ENCODE data around the gene AKAP14. TPM values are rescaled to one million over a fixed set of nuclear protein-coding genes. Genes with fewer than 3 reads are reported as not detected.
"Not testable (repeated sequence)": the region's sequence is repeated elsewhere in the genome, so short reads cannot be mapped to it uniquely, and the experiment has no call there.

AKAP14 gene
- total and polyA plus RNA-seq, 8 donors, result not detected

DNA sequence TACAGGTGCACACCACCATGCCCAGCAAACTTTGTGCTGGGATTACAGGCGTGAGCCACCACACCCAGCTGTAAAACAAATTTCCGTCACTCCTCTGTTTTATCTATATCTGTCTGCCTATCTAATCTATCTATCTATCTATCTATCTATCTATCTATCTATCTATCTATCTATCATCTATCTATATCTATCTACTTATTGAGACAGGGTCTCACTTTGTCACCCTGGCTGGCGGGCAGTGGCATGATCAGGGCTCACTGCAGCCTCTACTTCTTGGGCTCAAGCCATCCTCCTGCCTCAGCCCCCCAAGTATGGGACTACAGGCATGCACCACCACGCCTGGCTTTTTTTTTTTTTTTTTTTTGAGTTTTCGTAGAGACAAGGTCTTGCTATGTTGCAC, 20.6 kb downstream of the AKAP14 start:
- intact Hi-C loops (cut with DNase I; ENCODE audit: low total_unique reads), result no loop called here
- DNase-seq, result no peak
- no peaks in the 10 kb centered on the region for H3K4me1 ChIP-seq
- no peak overlapping the region for H3K4me3 ChIP-seq
- no peak overlapping the region for H3K27ac ChIP-seq
- 77 to 88% (median 80%) methylated on average over 5 of the region's 5 CpGs for WGBS, 5 donors
- TF ChIP-seq POLR2A (IDR thresholded peaks at IDR 0.05) (no peak), EP300 (IDR thresholded peaks at IDR 0.05) (no peak), POLR2AphosphoS5 (IDR thresholded peaks at IDR 0.05) (no peak)
- TF ChIP-seq, protein P1, sequence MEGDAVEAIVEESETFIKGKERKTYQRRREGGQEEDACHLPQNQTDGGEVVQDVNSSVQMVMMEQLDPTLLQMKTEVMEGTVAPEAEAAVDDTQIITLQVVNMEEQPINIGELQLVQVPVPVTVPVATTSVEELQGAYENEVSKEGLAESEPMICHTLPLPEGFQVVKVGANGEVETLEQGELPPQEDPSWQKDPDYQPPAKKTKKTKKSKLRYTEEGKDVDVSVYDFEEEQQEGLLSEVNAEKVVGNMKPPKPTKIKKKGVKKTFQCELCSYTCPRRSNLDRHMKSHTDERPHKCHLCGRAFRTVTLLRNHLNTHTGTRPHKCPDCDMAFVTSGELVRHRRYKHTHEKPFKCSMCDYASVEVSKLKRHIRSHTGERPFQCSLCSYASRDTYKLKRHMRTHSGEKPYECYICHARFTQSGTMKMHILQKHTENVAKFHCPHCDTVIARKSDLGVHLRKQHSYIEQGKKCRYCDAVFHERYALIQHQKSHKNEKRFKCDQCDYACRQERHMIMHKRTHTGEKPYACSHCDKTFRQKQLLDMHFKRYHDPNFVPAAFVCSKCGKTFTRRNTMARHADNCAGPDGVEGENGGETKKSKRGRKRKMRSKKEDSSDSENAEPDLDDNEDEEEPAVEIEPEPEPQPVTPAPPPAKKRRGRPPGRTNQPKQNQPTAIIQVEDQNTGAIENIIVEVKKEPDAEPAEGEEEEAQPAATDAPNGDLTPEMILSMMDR (IDR thresholded peaks at IDR 0.05), result no peak
- no peaks in the 10 kb centered on the region for H3K27me3 ChIP-seq
- H3K9me3 ChIP-seq, result no peaks in the 10 kb centered on the region
- H3K36me3 ChIP-seq, result no peaks in the 10 kb centered on the region

DNA sequence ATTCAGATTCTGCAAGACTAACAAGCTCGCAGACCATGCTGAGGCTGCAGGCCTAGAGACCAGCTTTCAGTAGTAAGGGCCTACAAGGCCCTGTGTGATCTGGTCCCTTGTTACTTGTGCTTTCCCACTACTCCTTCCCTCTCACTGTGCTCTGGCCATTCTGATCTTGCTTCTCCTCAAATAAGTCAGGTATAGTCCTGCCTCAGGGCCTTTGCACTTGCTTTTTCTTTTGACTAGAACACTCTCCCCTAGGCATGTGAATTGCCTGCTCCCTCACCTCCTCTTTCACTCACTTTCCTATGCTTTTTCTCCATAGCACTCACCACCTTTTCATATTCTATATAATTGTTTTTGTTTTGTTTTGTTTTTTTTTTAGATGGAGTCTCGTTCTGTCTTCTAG, 22.2 kb downstream of the AKAP14 start:
- no peaks in the 10 kb centered on the region for H3K9me3 ChIP-seq
- intact Hi-C loops (cut with DNase I; ENCODE audit: low total_unique reads), result no loop called here
- no peak for TF ChIP-seq POLR2A (IDR thresholded peaks at IDR 0.05)
- TF ChIP-seq, protein P1 (IDR thresholded peaks at IDR 0.05), result no peak
- no peak for TF ChIP-seq EP300 (IDR thresholded peaks at IDR 0.05)
- no peak for TF ChIP-seq POLR2AphosphoS5 (IDR thresholded peaks at IDR 0.05)
- 71 to 94% (median 91%) methylated on average over 2 of the region's 2 CpGs for WGBS, 5 donors
- no peak overlapping the region for H3K4me3 ChIP-seq
- no peaks in the 10 kb centered on the region for H3K27me3 ChIP-seq
- peaks cover 0 to 7% (median 0%) of the 10 kb centered on the region in 4 donors for H3K36me3 ChIP-seq
- H3K27ac ChIP-seq, result no peak overlapping the region
- H3K4me1 ChIP-seq, result no peaks in the 10 kb centered on the region
- no peak for DNase-seq

DNA sequence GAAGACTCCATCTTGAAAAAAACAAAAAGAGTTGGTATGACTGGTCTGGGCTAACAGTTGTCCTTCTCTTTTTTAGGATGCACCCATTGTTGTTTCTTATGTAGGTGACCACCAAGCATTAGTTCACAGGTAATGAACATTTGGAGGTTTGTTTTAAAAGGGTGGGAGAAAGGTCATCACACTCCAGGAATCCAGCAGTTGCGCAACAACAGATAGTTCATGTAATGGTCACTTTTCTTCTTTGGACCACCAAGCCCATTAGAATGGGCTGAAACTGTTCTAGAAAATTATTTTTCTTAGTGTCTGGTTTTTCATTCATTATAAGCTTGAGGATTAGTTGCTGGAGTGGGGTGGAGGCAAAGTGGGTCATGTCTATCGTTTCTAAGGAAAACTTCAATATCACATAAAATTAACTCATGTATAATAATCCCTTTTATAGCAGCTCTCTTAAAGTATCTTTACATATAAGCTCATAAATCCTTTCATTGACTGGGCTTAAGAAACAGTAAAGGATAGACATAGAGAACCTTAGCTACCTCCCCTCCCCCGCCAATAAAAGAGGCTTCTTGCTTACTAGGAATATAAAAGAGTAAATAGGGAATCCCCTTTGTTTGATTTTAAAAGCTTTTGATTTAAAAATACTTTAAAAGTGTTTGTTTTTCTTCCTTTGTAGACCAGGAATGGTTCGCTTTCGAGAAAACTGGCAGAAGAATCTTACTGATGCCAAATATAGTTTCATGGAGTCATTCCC, 24.3 kb downstream of the AKAP14 start:
- intact Hi-C loops (cut with DNase I; ENCODE audit: low total_unique reads), result no loop called here
- Histone ChIP-seq H3K4me1 (no peaks in the 10 kb centered on the region), H3K27me3 (no peaks in the 10 kb centered on the region), H3K36me3 (peaks cover 0 to 24% (median 11%) of the 10 kb centered on the region in 4 donors), H3K27ac (no peak overlapping the region), H3K4me3 (no peak overlapping the region), H3K9me3 (no peaks in the 10 kb centered on the region)
- DNase-seq, result no peak
- 77 to 100% (median 94%) methylated on average over 5 of the region's 5 CpGs for WGBS, 5 donors
- TF ChIP-seq POLR2A (IDR thresholded peaks at IDR 0.05), result no peak
- TF ChIP-seq, protein P1 (IDR thresholded peaks at IDR 0.05), result no peak
- TF ChIP-seq EP300 (IDR thresholded peaks at IDR 0.05), result no peak
- no peak for TF ChIP-seq POLR2AphosphoS5 (IDR thresholded peaks at IDR 0.05)

DNA sequence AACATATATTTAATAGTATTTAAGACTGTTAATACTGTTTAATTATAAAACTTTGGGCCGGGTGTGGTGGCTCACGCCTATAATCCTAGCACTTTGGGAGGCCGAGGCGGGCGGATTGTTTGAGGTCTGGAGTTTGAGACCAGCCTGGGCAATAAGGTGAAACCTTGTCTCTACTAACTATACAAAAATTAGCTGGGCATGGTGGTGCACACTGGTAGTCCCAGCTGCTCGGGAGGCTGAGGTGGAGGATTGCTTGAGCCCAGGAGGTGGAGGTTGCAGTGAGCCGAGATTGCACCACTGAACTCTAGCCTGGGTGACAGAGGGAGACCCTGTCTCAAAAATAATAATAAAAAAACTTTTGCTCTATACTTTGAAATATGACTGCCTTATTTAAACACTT, 26.7 kb downstream of the AKAP14 start:
- not testable (repeated sequence) for H3K27ac ChIP-seq

DNA sequence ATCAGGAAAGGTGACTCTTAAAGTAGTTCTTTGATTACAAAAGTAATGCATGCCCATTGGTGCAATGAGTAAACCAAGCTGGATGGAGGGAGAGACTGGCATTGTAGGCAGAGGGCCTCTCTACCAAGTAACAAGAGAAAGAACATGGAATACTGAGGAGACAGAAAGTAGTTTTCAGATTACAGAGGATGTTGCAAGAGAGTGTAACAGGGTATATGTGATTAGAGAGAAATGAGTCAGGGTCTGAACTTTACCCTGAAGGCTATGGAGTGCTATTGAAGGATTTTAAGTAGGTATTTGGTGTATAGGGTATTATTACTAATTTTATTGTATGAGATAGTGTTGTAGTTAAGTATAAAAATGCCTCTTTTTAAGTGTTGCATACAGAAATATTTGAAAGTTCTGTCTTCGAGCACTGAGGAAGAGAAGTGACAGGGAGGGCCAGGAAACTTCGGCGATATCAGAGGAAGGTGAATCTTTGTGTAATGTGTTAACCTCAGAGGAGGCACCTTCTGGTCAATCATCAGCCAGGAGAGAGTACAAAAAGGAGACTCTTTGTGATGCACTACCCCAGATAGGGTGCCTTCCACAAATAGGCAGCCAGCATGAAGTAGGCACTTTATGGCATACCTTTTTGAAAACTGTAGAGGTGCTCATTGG, 39.7 kb downstream of the AKAP14 start:
- H3K4me1 ChIP-seq, result no peaks in the 10 kb centered on the region
- H3K27me3 ChIP-seq, result no peaks in the 10 kb centered on the region
- 83 to 97% (median 92%) methylated on average over 3 of the region's 3 CpGs for WGBS, 5 donors
- intact Hi-C loops (cut with DNase I; ENCODE audit: low total_unique reads), result no loop called here
- peaks cover 6 to 74% (median 60%) of the 10 kb centered on the region in 4 donors for H3K36me3 ChIP-seq
- H3K4me3 ChIP-seq, result no peak overlapping the region
- no peak for TF ChIP-seq POLR2AphosphoS5 (IDR thresholded peaks at IDR 0.05)
- H3K9me3 ChIP-seq, result no peaks in the 10 kb centered on the region
- no peak for DNase-seq
- H3K27ac ChIP-seq, result no peak overlapping the region

More for the DNA sequence above, 26.7 kb downstream of the AKAP14 start:
- H3K4me3 ChIP-seq; DNase-seq; H3K4me1 ChIP-seq; H3K9me3 ChIP-seq; H3K27me3 ChIP-seq; intact Hi-C loops (cut with DNase I; ENCODE audit: low total_unique reads): not testable (repeated sequence)
- 91 to 96% (median 94%) methylated on average over 5 to 7 of the region's 7 CpGs for WGBS, 5 donors
- H3K36me3 ChIP-seq, result peaks cover 0 to 38% (median 27%) of the 10 kb centered on the region in 4 donors

Data from stomach (tissue), 9 donors.